NB4 (cell line): ENCODE data around the gene PLEKHG2.
A peak's percentile ranks its signal among the peaks of the same experiment; 100 is the strongest.
"Not testable (repeated sequence)": the region's sequence is repeated elsewhere in the genome, so short reads cannot be mapped to it uniquely, and the experiment has no call there.

Experiments
- DNase-seq: peaks from one replicate; pipeline ENCODE4 v3.0.0; 2010; ENCODE audit warnings: low read depth
- H3K4me3 ChIP-seq: one replicate; pipeline ENCODE4 v1.5.1; 2011; ENCODE audit warnings: mild to moderate bottlenecking, low read depth, low read length, moderate library complexity
- CTCF ChIP-seq: IDR thresholded peaks from one replicate; pipeline ENCODE4 v1.5.1; 2012; ENCODE audit warnings: low read depth, low read length
- MAX ChIP-seq: IDR thresholded peaks from 2 replicates; pipeline ENCODE4 v1.6.1; 2011; ENCODE audit warnings: low read depth, low read length
- MYC ChIP-seq: IDR thresholded peaks from 2 replicates; pipeline ENCODE4 v1.6.1; 2011; ENCODE audit warnings: low read depth, low read length
- POLR2A ChIP-seq: IDR thresholded peaks from 2 replicates; pipeline ENCODE4 v1.6.1; 2011; ENCODE audit warnings: mild to moderate bottlenecking; ENCODE audit not compliant: insufficient read length; ENCODE audit errors: extremely low read depth

PLEKHG2 gene

DNA sequence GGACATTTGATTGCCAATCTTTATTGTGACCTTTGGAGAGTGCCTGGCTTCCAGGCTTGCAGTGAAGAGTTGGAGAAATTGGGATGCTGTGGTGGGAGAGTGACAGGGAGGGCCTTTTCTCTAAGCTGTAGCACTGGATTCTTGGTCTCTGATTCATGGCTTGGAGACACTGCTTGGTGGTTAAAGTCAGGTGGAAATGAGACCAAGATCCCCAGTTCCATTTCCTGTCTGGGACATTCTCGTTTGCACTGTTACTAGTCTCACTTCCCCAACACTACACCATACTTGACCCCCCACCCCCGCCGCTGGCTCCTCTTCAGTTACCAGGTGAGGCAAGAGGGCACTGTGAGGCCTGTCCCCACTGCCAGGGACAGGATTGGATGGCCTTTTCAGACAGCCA, 35.8 kb downstream of the PLEKHG2 start:
- H3K4me3 ChIP-seq: no peak overlapping the region
- DNase-seq: peak; percentile 23

DNA sequence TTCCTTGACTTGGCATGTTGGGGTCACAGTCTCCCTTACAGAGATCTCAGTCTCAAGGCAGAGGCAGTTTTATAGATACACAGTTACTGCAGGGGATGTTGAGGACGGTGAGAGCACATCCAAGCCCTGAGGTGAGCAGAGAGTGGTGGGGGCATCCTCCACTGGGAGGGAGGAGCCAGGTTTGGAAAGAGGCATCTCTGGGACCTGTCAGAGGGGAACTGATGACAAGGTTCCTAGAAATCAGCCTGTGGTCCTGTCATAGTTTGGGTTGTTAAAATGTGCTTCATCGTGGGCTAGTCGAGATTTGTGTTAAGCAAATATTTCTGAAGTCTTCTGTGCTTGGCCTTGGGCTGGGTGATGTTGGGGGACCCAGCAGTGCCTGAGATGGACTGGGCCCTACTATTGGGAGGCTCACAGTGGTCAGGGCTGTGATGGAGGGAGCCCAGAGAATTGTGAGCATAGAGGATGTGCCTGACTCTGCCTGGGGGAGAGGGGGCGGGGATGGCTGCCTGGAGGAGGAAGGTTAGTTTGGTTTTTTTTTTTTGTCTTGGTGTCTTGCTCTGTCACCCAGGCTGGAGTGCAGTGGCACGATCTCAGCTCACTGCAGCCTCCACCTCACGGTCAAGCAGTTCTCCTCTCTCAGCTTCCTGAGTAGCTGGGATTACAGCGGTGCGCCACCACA, 36.8 kb downstream of the PLEKHG2 start:
- TF ChIP-seq CTCF (no peak), MAX (no peak), MYC (no peak), POLR2A (no peak)
- no peak overlapping the region for H3K4me3 ChIP-seq
- DNase-seq: no peak

More for the DNA sequence above, 35.8 kb downstream of the PLEKHG2 start:
- no peak for TF ChIP-seq CTCF
- no peak for TF ChIP-seq POLR2A
- TF ChIP-seq MAX: no peak
- TF ChIP-seq MYC: no peak

DNA sequence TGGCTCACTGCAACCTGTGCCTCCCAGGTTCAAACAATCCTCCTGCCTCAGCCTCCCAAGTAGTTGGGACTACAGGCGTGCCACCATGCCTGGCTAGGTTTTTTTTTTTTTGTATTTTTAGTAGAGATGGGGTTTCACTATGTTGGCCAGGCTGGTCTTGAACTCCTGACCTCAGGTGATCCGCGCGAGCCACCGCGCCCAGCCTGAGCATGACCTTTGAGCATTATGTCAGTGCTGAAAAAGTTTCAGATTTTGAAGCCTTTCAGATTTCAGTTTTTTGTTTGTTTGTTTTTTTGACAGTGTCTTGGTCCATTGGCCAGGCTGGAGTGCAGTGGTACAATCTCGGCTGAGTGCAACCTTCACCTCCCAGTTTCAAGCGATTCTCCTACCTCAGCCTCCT, 38.8 kb downstream of the PLEKHG2 start:
- H3K4me3 ChIP-seq, DNase-seq: not testable (repeated sequence)

DNA sequence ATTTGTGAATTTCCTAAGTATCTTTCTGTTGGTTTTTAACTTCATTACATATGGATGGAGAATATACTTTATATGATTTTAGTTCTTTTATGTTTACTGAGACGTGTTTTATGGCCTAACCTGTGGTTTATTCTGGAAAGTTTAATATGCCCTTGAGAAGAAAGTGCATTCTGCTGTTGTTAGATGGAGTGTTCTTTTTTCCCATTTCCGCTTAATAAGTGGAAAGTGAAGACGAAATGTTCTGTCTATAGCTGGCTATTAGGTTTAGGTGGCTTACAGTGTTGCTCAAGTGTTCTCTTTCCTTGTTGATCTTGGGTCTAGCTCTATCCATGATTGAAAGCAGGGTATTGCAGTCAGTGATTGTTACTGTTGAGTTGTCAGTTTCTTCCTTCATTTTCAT, 50.9 kb downstream of the PLEKHG2 start:
- TF ChIP-seq MAX (no peak), MYC (no peak), POLR2A (no peak), CTCF (no peak)
- no peak for DNase-seq
- no peak overlapping the region for H3K4me3 ChIP-seq

GRCh38 chr19:39465956-39466747, 53.7 kb downstream of the PLEKHG2 start:
- DNase-seq: no peak
- TF ChIP-seq POLR2A (no peak), CTCF (no peak), MAX (no peak), MYC (no peak)
- no peak overlapping the region for H3K4me3 ChIP-seq

- DNase-seq: no peak
- no peak overlapping the region for H3K4me3 ChIP-seq
- no peak for TF ChIP-seq CTCF
- no peak for TF ChIP-seq POLR2A
- TF ChIP-seq MAX: no peak
- no peak for TF ChIP-seq MYC
Measured at GRCh38 chr19:39467941-39468340, 55.5 kb downstream of the PLEKHG2 start.
